ENCODE data around the gene SRRT. TPM values are rescaled to one million over a fixed set of nuclear protein-coding genes. Genes with fewer than 3 reads are reported as not detected.
"Not testable (repeated sequence)": the region's sequence is repeated elsewhere in the genome, so short reads cannot be mapped to it uniquely, and the experiment has no call there.

Gene SRRT
- total RNA-seq, 1 donor from 2014 or later, result 247 TPM

GRCh38 chr7:100919779-100920437 lies 45.0 kb downstream of the SRRT start:
- intact Hi-C loops (cut with micrococcal nuclease), result not testable (repeated sequence)

- intact Hi-C loops (cut with micrococcal nuclease), result no loop called here
These were observed 46.1 kb downstream of the SRRT start for GRCh38 chr7:100921039-100921438.

GRCh38 chr7:100923616-100924015 lies 48.7 kb downstream of the SRRT start:
- intact Hi-C loops (cut with micrococcal nuclease), result not testable (repeated sequence)

GRCh38 chr7:100929808-100930174 lies 54.9 kb downstream of the SRRT start:
- intact Hi-C loops (cut with micrococcal nuclease), result no loop called here

GRCh38 chr7:100933734-100934133 lies 58.8 kb downstream of the SRRT start:
- intact Hi-C loops (cut with micrococcal nuclease), result no loop called here

- intact Hi-C loops (cut with micrococcal nuclease), result not testable (repeated sequence)
These were observed 60.5 kb downstream of the SRRT start for GRCh38 chr7:100935381-100935780.

- intact Hi-C loops (cut with micrococcal nuclease), result not testable (repeated sequence)
These were observed 61.3 kb downstream of the SRRT start for GRCh38 chr7:100936167-100936566.

Other genes starting within 250 kb of the SRRT start
- gene TFR2, start 233.6 kb upstream of the SRRT start, total RNA-seq, result 11.7 and 13.5 TPM in 2 replicates
- gene ACTL6B, start 218.7 kb upstream of the SRRT start, total RNA-seq, result not detected in 2 replicates
- gene GNB2, start 201.4 kb upstream of the SRRT start, total RNA-seq, result 239 and 243 TPM in 2 replicates
- 43.5 and 49.7 TPM in 2 replicates for gene GIGYF1, start 180.9 kb upstream of the SRRT start, total RNA-seq
- 45.4 and 46.8 TPM in 2 replicates for gene POP7, start 169.0 kb upstream of the SRRT start, total RNA-seq
- gene EPO, start 154.6 kb upstream of the SRRT start, total RNA-seq, result not detected in 2 replicates
- not detected in 2 replicates for gene ZAN, start 141.5 kb upstream of the SRRT start, total RNA-seq
- gene EPHB4, start 47.6 kb upstream of the SRRT start, total RNA-seq, result 1.5 and 1.7 TPM in 2 replicates
- gene SLC12A9, start 22.4 kb upstream of the SRRT start, total RNA-seq, result 41.3 and 45.6 TPM in 2 replicates
- 27.0 and 30.8 TPM in 2 replicates for gene TRIP6, start 7.7 kb upstream of the SRRT start, total RNA-seq
- 2.9 and 3.5 TPM in 2 replicates for gene UFSP1, start 14.6 kb downstream of the SRRT start, total RNA-seq
- 0.23 TPM in 1 of 2 replicates, not detected in the other for gene ACHE, start 20.8 kb downstream of the SRRT start, total RNA-seq
- gene MUC3A, start 74.4 kb downstream of the SRRT start, total RNA-seq, result not detected in 2 replicates
- gene MUC12, start 94.5 kb downstream of the SRRT start, total RNA-seq, result 0.48 TPM in 2 replicates
- gene MUC17, start 145.0 kb downstream of the SRRT start, total RNA-seq, result not detected in 2 replicates
- gene TRIM56, start 210.4 kb downstream of the SRRT start, total RNA-seq, result 60.0 and 61.6 TPM in 2 replicates

All from T-helper 2 cell treated with Interferon-gamma antibody and Interleukin-4, amounts not matched to agents 100 ng/mL and 5 ng/mL, for 36 hours (primary cell).